ENCODE results near the gene COL10A1. TPM values are rescaled to one million over a fixed set of nuclear protein-coding genes. Genes with fewer than 3 reads are reported as not detected.

Gene COL10A1
- total and polyA plus RNA-seq, 2 donors (not counting 3 experiments of a cell fraction or from before 2014, with no cell fraction given): not detected

DNA sequence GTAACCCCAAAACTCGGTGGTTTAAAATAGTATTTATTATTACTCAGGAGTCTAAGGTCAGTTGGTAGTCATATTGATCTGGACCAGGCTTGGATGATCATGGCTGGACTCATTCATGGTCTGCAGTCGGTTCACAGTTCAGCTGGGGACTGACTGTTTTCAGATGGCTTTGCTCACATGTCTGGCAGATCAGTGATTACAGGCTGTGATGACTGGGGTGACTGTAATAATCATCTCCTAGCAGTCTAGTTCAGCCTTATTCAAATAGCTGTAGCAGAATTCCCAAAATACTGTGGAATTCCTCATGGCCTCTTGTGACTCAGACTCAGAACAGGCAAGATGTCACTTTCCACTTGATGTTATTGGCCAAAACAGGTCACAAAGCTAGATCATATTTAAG lies 41.6 kb downstream of the COL10A1 start:
- CTCF ChIA-PET: interaction anchor here (1.1 to 1.5 kb wide), 2 partner anchors 12 to 27 kb away, joined by 3 to 5 read pairs; no protein-coding TSS in a partner anchor
- intact Hi-C loops (cut with micrococcal nuclease): no loop called here

More for the DNA sequence above, 41.6 kb downstream of the COL10A1 start:
- no peak overlapping the region for H3K4me2 ChIP-seq (ENCODE audit: insufficient read depth, low read length)
- H3K9ac ChIP-seq (replicated peaks; ENCODE audit: extremely low read depth, insufficient read depth, low read length): no peak overlapping the region
- H2AFZ ChIP-seq (ENCODE audit: low read depth, low read length): no peak overlapping the region
- H3K9me3 ChIP-seq (replicated peaks; ENCODE audit: control insufficient read depth, insufficient read depth, low read length): no peaks in the 10 kb centered on the region
- no peaks in the 10 kb centered on the region for H3K9me1 ChIP-seq (replicated peaks; ENCODE audit: control insufficient read depth, extremely low read depth, insufficient read depth, low read length)
- H3K4me3 ChIP-seq (replicated peaks in 1 of 3; ENCODE audit: insufficient read depth in 1 of 3, low read depth in 1 of 3, low read length in 3 of 3): no peak overlapping the region
- peaks cover 0 to 4% of the 10 kb centered on the region in 2 experiments for H3K27me3 ChIP-seq (ENCODE audit: control insufficient read depth in 2 of 2, insufficient read depth in 2 of 2, low read length in 2 of 2)
- TF ChIP-seq MAX (IDR thresholded peaks at IDR 0.05; ENCODE audit: insufficient read depth, insufficient read length): no peak
- TF ChIP-seq EZH2 (IDR thresholded peaks at IDR 0.05; ENCODE audit: borderline replicate concordance, low read depth, low read length, severe bottlenecking): no peak
- TF ChIP-seq FOS (IDR thresholded peaks at IDR 0.05; ENCODE audit: borderline replicate concordance, insufficient read depth, low read length): no peak
- TF ChIP-seq MYC (IDR thresholded peaks at IDR 0.05; ENCODE audit: low read depth, low read length): no peak
- TF ChIP-seq, protein P1, sequence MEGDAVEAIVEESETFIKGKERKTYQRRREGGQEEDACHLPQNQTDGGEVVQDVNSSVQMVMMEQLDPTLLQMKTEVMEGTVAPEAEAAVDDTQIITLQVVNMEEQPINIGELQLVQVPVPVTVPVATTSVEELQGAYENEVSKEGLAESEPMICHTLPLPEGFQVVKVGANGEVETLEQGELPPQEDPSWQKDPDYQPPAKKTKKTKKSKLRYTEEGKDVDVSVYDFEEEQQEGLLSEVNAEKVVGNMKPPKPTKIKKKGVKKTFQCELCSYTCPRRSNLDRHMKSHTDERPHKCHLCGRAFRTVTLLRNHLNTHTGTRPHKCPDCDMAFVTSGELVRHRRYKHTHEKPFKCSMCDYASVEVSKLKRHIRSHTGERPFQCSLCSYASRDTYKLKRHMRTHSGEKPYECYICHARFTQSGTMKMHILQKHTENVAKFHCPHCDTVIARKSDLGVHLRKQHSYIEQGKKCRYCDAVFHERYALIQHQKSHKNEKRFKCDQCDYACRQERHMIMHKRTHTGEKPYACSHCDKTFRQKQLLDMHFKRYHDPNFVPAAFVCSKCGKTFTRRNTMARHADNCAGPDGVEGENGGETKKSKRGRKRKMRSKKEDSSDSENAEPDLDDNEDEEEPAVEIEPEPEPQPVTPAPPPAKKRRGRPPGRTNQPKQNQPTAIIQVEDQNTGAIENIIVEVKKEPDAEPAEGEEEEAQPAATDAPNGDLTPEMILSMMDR (IDR thresholded peaks at IDR 0.05; ENCODE audit: extremely low read depth in 1 of 2, insufficient read depth in 1 of 2, low read depth in 1 of 2, low read length in 2 of 2): no peak
- TF ChIP-seq POLR2A (IDR thresholded peaks at IDR 0.05; ENCODE audit: low read depth, low read length): no peak
- TF ChIP-seq POLR2AphosphoS5 (IDR thresholded peaks at IDR 0.05; ENCODE audit: insufficient read depth, low read depth, low read length): no peak
- TF ChIP-seq JUN (IDR thresholded peaks at IDR 0.05; ENCODE audit: borderline replicate concordance, insufficient read depth, insufficient read length, low read depth): no peak
- TF ChIP-seq GATA2 (IDR thresholded peaks at IDR 0.05; ENCODE audit: insufficient read depth, insufficient read length, low read depth, low read length): no peak
- dilution Hi-C loops (cut with MboI; ENCODE audit: extremely low pct_ligation_motif_present, low sequenced_read_pairs): no loop called here
- no peak for DNase-seq (ENCODE audit: low read depth, low spot score)
- POLR2A ChIA-PET: interaction anchor here (0.6 kb wide), 1 partner anchor 897 kb away, joined by 8 read pairs; no protein-coding TSS in a partner anchor
- BruUV-seq (replicated peaks): no TSS peak
- FAIRE-seq: no peak
- H3K4me1 ChIP-seq (ENCODE audit: control insufficient read depth, extremely low read depth, insufficient read depth, low read length): no peaks in the 10 kb centered on the region
- no peaks in the 10 kb centered on the region for H4K20me1 ChIP-seq (replicated peaks; ENCODE audit: control insufficient read depth, extremely low read depth, insufficient read depth, low read length)
- H3K27ac ChIP-seq (ENCODE audit: insufficient read depth, low read depth, low read length): no peak overlapping the region
- no peaks in the 10 kb centered on the region for H3K79me2 ChIP-seq (ENCODE audit: control insufficient read depth, insufficient read depth, low read length)
- no peaks in the 10 kb centered on the region for H3K36me3 ChIP-seq (ENCODE audit: control insufficient read depth in 2 of 2, extremely low read depth in 1 of 2, insufficient read depth in 2 of 2, low read length in 2 of 2)

Data from endothelial cell of umbilical vein (primary cell).